MCF 10A (cell line): ENCODE measurements around the gene FBXW2. TPM values are rescaled to one million over a fixed set of nuclear protein-coding genes. Genes with fewer than 3 reads are reported as not detected.
A peak's percentile ranks its signal among the peaks of the same experiment; 100 is the strongest.
"Not testable (repeated sequence)": the region's sequence is repeated elsewhere in the genome, so short reads cannot be mapped to it uniquely, and the experiment has no call there.

Source experiments
- BruUV-seq: library from RNA; stranded (reverse); fragments of 400-500 nt; replicated peaks from 2 replicates; lab custom pipeline; 2021; lab: Mats Ljungman, UMichigan
- CTCF ChIA-PET: fragments of 300-600 bp; sonication (Branson Sonifier 250); formaldehyde crosslinking; extraction: SDS; loops from one replicate; lab custom pipeline; 2021; ENCODE audit warnings: antibody characterized with exemption, inconsistent platforms; lab: Yijun Ruan, JAX
- POLR2A ChIA-PET: fragments of 300-600, 350-650 bp; sonication (Branson Sonifier 250); formaldehyde crosslinking; extraction: SDS; loops from one replicate; lab custom pipeline; 2020; ENCODE audit warnings: antibody characterized with exemption, inconsistent platforms; lab: Yijun Ruan, JAX
- DNase-seq: peaks from one replicate; pipeline ENCODE4 v3.0.0-alpha.2; 2018; ENCODE audit not compliant: unreplicated experiment
- H3K27ac Mint-ChIP-seq: one replicate; pipeline ENCODE4 v1.8.0; 2022; ENCODE audit warnings: mild to moderate bottlenecking, low read depth, mixed read lengths; ENCODE audit not compliant: unreplicated experiment
- H3K27me3 Mint-ChIP-seq: one replicate; pipeline ENCODE4 v1.8.0; 2022; ENCODE audit warnings: mixed read lengths; ENCODE audit not compliant: insufficient read depth, unreplicated experiment
- H3K36me3 Mint-ChIP-seq: one replicate; pipeline ENCODE4 v1.8.0; 2022; ENCODE audit warnings: mild to moderate bottlenecking, moderate library complexity, mixed read lengths; ENCODE audit not compliant: insufficient read depth, unreplicated experiment
- H3K4me1 Mint-ChIP-seq: one replicate; pipeline ENCODE4 v1.8.0; 2022; ENCODE audit warnings: mixed read lengths; ENCODE audit not compliant: insufficient read depth, unreplicated experiment
- H3K4me3 Mint-ChIP-seq: one replicate; pipeline ENCODE4 v1.8.0; 2022; ENCODE audit warnings: mild to moderate bottlenecking, moderate library complexity, mixed read lengths; ENCODE audit not compliant: unreplicated experiment
- H3K9me3 Mint-ChIP-seq: one replicate; pipeline ENCODE4 v1.8.0; 2022; ENCODE audit warnings: mixed read lengths; ENCODE audit not compliant: unreplicated experiment
- CTCF ChIP-seq: fragments of 200-600 bp; IDR thresholded peaks from one replicate; pipeline ENCODE4 v1.8.0; 2022; ENCODE audit warnings: antibody characterized with exemption, mild to moderate bottlenecking; ENCODE audit not compliant: unreplicated experiment
- intact Hi-C: fragments of 100-400 bp; cut with micrococcal nuclease; formaldehyde crosslinking; loops from 2 replicates; pipeline ENCODE4 v1.14.1; 2022
- total RNA-seq: library from RNA; stranded (reverse); gene quantifications from 2 replicates; pipeline ENCODE4 v1.2.3, GENCODE V29; 2022

Gene FBXW2
- total RNA-seq, 1 experiment from 2014 or later, result 53.9 TPM

DNA sequence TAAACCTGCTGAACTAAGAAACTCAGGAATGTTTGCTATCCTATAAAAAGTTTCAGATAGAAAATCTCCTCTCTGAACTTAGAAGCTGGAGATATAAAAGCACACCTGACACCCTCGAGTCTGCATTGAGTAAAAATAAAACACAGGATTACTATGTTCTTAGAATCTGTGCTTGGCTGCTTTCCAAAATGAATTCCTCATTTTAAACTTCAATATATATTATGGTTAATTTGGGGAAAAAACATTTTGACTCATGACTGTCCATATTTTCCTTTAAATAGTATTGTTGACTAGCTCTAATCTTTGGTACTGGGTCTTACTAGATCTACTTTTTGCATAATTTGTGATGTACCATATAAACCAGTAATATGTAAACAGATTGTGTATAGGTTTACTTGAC, 36.7 kb downstream of the FBXW2 start:
- no peaks in the 10 kb centered on the region for H3K9me3 Mint-ChIP-seq
- ChIA-PET CTCF (interaction anchor here (0.6 to 4.9 kb wide), 39 partner anchors 10 to 529 kb away, joined by 3 to 55 read pairs (median 4); partner anchors contain the start of genes FBXW2 and PSMD5), POLR2A (interaction anchor here (0.6 to 3.9 kb wide), 9 partner anchors 10 to 553 kb away, joined by 3 to 30 read pairs (median 4); partner anchors contain the start of genes FBXW2 and PHF19)
- H3K36me3 Mint-ChIP-seq, result peaks cover 27% of the 10 kb centered on the region
- H3K4me3 Mint-ChIP-seq, result no peak overlapping the region
- H3K27me3 Mint-ChIP-seq, result no peaks in the 10 kb centered on the region
- no peak for TF ChIP-seq CTCF
- H3K27ac Mint-ChIP-seq, result no peak overlapping the region
- DNase-seq, result no peak
- H3K4me1 Mint-ChIP-seq, result peaks cover 5% of the 10 kb centered on the region
- intact Hi-C loops, result loop anchor here (1.0 to 2.0 kb wide), 4 partner anchors 138 to 304 kb away; no protein-coding TSS in a partner anchor
- BruUV-seq, result no TSS peak

DNA sequence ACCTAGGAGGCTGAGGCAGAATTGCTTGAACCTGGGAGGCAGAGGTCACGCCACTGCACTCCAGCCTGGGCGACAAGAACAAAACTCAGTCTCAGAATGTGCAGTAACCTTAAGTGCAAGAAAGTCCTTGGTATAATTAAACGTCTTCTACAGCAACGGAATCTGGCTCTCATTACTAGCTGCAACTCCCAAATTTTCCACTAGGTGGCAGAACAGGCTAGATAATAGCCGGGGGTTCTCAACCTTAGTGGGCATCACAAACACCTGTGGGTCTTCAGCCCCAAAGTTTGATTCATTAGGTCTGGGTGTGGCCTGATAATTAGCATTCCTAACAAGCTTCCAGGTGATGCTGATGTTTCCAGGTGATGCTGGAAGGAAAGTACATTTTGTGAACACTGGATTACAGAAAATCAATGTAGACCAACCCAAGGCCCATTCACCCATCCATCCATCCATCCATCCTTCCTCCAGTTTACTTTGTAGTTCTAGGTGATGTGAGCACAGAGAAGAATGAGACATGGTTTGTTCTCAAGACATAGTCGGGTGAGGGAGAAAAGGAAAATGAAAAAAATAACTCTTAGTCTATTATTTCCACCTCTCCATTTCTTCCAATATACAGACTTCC, 37.3 kb downstream of the FBXW2 start:
- TF ChIP-seq CTCF, result peak; percentile 79
- intact Hi-C loops, result loop anchor here (1.0 to 2.0 kb wide), 4 partner anchors 137 to 304 kb away; no protein-coding TSS in a partner anchor
- Mint-ChIP-seq H3K4me3 (no peak overlapping the region), H3K9me3 (no peaks in the 10 kb centered on the region), H3K4me1 (peaks cover 5% of the 10 kb centered on the region), H3K27ac (no peak overlapping the region), H3K36me3 (peaks cover 22% of the 10 kb centered on the region), H3K27me3 (no peaks in the 10 kb centered on the region)
- POLR2A ChIA-PET, result interaction anchor here (0.6 to 3.9 kb wide), 13 partner anchors 11 to 553 kb away, joined by 3 to 30 read pairs (median 4); partner anchors contain the start of genes FBXW2 and PHF19
- peak; percentile 71 for DNase-seq
- no TSS peak for BruUV-seq
- CTCF ChIA-PET, result interaction anchor here (0.7 to 4.9 kb wide), 56 partner anchors 10 to 457 kb away, joined by 3 to 55 read pairs (median 4); partner anchors contain the start of genes FBXW2 and PSMD5

DNA sequence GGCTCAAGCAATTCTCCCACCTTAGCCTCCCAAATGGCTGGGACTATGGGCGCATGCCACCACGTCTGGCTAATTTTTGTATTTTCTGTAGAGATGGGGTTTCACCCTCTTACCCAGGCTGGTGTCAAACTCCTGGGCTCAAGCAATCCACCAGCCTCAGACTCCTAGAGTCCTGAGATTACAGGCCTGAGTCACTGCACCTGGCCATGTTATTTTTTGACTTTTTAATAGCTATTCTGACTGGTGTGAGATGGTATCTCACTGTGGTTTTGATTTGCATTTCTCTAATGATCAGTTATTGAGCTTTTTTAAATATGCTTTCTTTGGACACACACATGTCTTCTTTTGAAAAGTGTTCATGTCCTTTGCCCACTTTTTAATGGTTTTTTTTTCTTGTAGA, 38.2 kb downstream of the FBXW2 start:
- CTCF ChIA-PET, result interaction anchor here (0.6 to 4.9 kb wide), 40 partner anchors 9 to 696 kb away, joined by 3 to 55 read pairs (median 4); no protein-coding TSS in a partner anchor
- Mint-ChIP-seq H3K4me3 (no peak overlapping the region), H3K4me1 (peaks cover 5% of the 10 kb centered on the region), H3K27ac (no peak overlapping the region), H3K36me3 (peaks cover 13% of the 10 kb centered on the region), H3K27me3 (no peaks in the 10 kb centered on the region), H3K9me3 (no peaks in the 10 kb centered on the region)
- BruUV-seq, result no TSS peak
- no peak for TF ChIP-seq CTCF
- intact Hi-C loops, result no loop called here
- POLR2A ChIA-PET, result interaction anchor here (1.0 to 3.9 kb wide), 4 partner anchors 38 to 176 kb away, joined by 3 to 30 read pairs (median 4); partner anchors contain the start of gene FBXW2
- DNase-seq, result no peak

DNA sequence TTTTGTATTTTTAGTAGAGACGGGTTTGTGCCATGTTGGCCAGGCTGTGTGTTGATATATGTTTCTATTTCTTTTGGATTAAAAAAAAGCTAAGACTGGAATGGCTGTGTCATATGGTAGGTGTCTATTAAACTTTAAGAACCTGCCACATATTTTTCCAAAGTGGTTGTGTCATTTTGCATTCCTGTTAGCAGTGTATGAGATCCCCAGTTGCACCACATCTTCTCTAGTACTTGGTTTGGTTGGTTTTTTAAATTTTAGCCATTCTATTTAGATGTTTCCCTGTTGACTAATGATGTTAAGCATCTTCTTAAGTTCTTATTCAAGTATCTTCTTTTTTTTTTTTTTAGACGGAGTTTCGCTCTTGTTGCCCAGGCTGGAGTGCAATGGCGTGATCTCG, 42.8 kb downstream of the FBXW2 start:
- Mint-ChIP-seq H3K27me3 (no peaks in the 10 kb centered on the region), H3K36me3 (no peaks in the 10 kb centered on the region), H3K4me3 (no peak overlapping the region), H3K9me3 (no peaks in the 10 kb centered on the region), H3K4me1 (no peaks in the 10 kb centered on the region), H3K27ac (no peak overlapping the region)
- CTCF ChIA-PET, result interaction anchor here (0.7 to 2.4 kb wide), 3 partner anchors 122 to 310 kb away, joined by 3 to 9 read pairs (median 3); no protein-coding TSS in a partner anchor
- POLR2A ChIA-PET, result interaction anchor here (2.1 kb wide), 1 partner anchor 11 kb away, joined by 7 read pairs; no protein-coding TSS in a partner anchor
- intact Hi-C loops, result no loop called here
- no peak for DNase-seq
- TF ChIP-seq CTCF, result no peak
- no TSS peak for BruUV-seq

GRCh38 chr9:120746366-120746765, 46.9 kb downstream of the FBXW2 start:
- H3K9me3 Mint-ChIP-seq, H3K36me3 Mint-ChIP-seq, DNase-seq, intact Hi-C loops, H3K4me3 Mint-ChIP-seq, H3K27ac Mint-ChIP-seq, H3K4me1 Mint-ChIP-seq, BruUV-seq, H3K27me3 Mint-ChIP-seq, POLR2A ChIA-PET: not testable (repeated sequence)
- CTCF ChIA-PET, result interaction anchor here (0.7 to 1.9 kb wide), 3 partner anchors 9 to 462 kb away, joined by 5 to 8 read pairs (median 8); no protein-coding TSS in a partner anchor
